ENCODE measurements around the gene SH3TC1.

Gene SH3TC1

GRCh38 chr4:8201321-8201781, 2.3 kb downstream of the SH3TC1 start:
- no peak for DNase-seq

- DNase-seq: no peak
These were observed 3.3 kb downstream of the SH3TC1 start for GRCh38 chr4:8202108-8203051.

GRCh38 chr4:8203052-8203401, 3.9 kb downstream of the SH3TC1 start:
- no peak for DNase-seq

GRCh38 chr4:8203817-8204216, 4.7 kb downstream of the SH3TC1 start:
- no peak for DNase-seq

GRCh38 chr4:8204576-8205227, 5.6 kb downstream of the SH3TC1 start:
- no peak for DNase-seq

- no peak for DNase-seq
These were observed 6.2 kb downstream of the SH3TC1 start for GRCh38 chr4:8205241-8205707.

GRCh38 chr4:8205749-8206611, 6.9 kb downstream of the SH3TC1 start:
- DNase-seq: no peak

GRCh38 chr4:8207314-8207713, 8.2 kb downstream of the SH3TC1 start:
- no peak for DNase-seq

GRCh38 chr4:8208565-8208964, 9.5 kb downstream of the SH3TC1 start:
- DNase-seq: no peak

- DNase-seq: no peak
These were observed 10.2 kb downstream of the SH3TC1 start for GRCh38 chr4:8209181-8209874.

- no peak for DNase-seq
These were observed 10.9 kb downstream of the SH3TC1 start for GRCh38 chr4:8210010-8210409.

GRCh38 chr4:8210616-8211015, 11.5 kb downstream of the SH3TC1 start:
- no peak for DNase-seq

- DNase-seq: no peak
These were observed 12.2 kb downstream of the SH3TC1 start for GRCh38 chr4:8211251-8211650.

GRCh38 chr4:8211737-8212581, 12.9 kb downstream of the SH3TC1 start:
- DNase-seq: no peak

GRCh38 chr4:8212622-8213021, 13.5 kb downstream of the SH3TC1 start:
- DNase-seq: no peak

- DNase-seq: no peak
These were observed 14.0 kb downstream of the SH3TC1 start for GRCh38 chr4:8213121-8213520.

GRCh38 chr4:8214136-8214535, 15.0 kb downstream of the SH3TC1 start:
- no peak for DNase-seq

GRCh38 chr4:8215001-8215427, 15.9 kb downstream of the SH3TC1 start:
- no peak for DNase-seq

GRCh38 chr4:8215641-8216442, 16.8 kb downstream of the SH3TC1 start:
- DNase-seq: no peak

- DNase-seq: no peak
These were observed 17.6 kb downstream of the SH3TC1 start for GRCh38 chr4:8216443-8217245.
